Endothelial cell of umbilical vein (primary cell): ENCODE data around the gene EGF.

ENCODE experiments used
- CTCF ChIP-seq, 2 donors: IDR thresholded peaks; 1 replicate in 1 of 2; 2 replicates in 1 of 2; pipeline ENCODE4 v1.5.1; 2011; ENCODE audit warnings: low read length in 2 of 2, mild to moderate bottlenecking in 2 of 2, moderate library complexity in 2 of 2, control low read depth in 1 of 2, inconsistent platforms in 1 of 2, low read depth in 1 of 2; ENCODE audit not compliant: insufficient read depth in 1 of 2; ENCODE audit errors: extremely low read depth in 1 of 2
- POLR2A ChIP-seq: IDR thresholded peaks from 2 replicates; pipeline ENCODE4 v1.6.1; 2012; ENCODE audit warnings: low read depth, mild to moderate bottlenecking, control low read depth, low read length

- TF ChIP-seq CTCF (IDR thresholded peaks at IDR 0.05; ENCODE audit: extremely low read depth in 1 of 2, insufficient read depth in 1 of 2, low read depth in 1 of 2, low read length in 2 of 2) (no peak), POLR2A (no peak)
Measured at GRCh38 chr4:110034026-110034393, 121.3 kb downstream of the EGF start.
